ENCODE data around the gene ENO4. TPM values are rescaled to one million over a fixed set of nuclear protein-coding genes. Genes with fewer than 3 reads are reported as not detected.

Gene ENO4
- total RNA-seq, 1 experiment from 2014 or later, result not detected

DNA sequence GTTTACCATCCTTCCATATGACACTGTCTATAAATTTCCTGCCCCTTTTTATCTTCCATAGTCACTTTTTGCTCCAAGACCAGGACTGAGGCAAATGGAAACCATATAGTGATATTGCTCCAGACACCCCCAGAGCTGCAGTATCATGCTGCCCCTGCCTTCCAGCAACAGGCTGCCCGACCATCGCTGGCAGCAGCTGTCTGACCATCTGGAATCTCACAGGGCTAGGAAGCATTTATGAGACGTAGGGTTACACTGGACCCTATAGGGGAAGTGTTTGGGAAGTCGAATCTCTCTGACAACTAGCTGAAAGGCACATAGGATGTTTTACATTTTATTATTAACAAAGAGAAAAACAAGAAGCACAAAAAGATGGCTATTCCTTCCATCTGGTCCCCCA lies 19.4 kb downstream of the ENO4 start:
- H3K4me1 Mint-ChIP-seq (ENCODE audit: low read depth, unreplicated experiment), result no peaks in the 10 kb centered on the region
- no TSS peak for BruUV-seq (replicated peaks)
- no peaks in the 10 kb centered on the region for H3K4me1 ChIP-seq
- no peaks in the 10 kb centered on the region for H3K27me3 ChIP-seq (replicated peaks; ENCODE audit: control insufficient read depth, insufficient read depth, low read length)
- no peak overlapping the region for H3K4me3 ChIP-seq (ENCODE audit: low read depth, low read length)
- TF ChIP-seq, protein P1, sequence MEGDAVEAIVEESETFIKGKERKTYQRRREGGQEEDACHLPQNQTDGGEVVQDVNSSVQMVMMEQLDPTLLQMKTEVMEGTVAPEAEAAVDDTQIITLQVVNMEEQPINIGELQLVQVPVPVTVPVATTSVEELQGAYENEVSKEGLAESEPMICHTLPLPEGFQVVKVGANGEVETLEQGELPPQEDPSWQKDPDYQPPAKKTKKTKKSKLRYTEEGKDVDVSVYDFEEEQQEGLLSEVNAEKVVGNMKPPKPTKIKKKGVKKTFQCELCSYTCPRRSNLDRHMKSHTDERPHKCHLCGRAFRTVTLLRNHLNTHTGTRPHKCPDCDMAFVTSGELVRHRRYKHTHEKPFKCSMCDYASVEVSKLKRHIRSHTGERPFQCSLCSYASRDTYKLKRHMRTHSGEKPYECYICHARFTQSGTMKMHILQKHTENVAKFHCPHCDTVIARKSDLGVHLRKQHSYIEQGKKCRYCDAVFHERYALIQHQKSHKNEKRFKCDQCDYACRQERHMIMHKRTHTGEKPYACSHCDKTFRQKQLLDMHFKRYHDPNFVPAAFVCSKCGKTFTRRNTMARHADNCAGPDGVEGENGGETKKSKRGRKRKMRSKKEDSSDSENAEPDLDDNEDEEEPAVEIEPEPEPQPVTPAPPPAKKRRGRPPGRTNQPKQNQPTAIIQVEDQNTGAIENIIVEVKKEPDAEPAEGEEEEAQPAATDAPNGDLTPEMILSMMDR (IDR thresholded peaks at IDR 0.05; ENCODE audit: insufficient read depth in 1 of 2, low read depth in 1 of 2, low read length in 1 of 2, severe bottlenecking in 1 of 2, unreplicated experiment in 1 of 2), result no peak
- no peak for DNase-seq
- no peaks in the 10 kb centered on the region for H3K36me3 ChIP-seq (ENCODE audit: control insufficient read depth, insufficient read depth, low read length)
- no peaks in the 10 kb centered on the region for H3K36me3 Mint-ChIP-seq (ENCODE audit: insufficient read depth, unreplicated experiment)
- intact Hi-C loops (cut with micrococcal nuclease; ENCODE audit: unreplicated experiment), result no loop called here
- peaks cover 10% of the 10 kb centered on the region for H3K9me3 Mint-ChIP-seq (ENCODE audit: unreplicated experiment)
- H3K27me3 Mint-ChIP-seq (ENCODE audit: insufficient read depth, unreplicated experiment), result peaks cover 2% of the 10 kb centered on the region
- CTCF ChIA-PET, result no interaction called here
- no peak overlapping the region for H3K27ac Mint-ChIP-seq (ENCODE audit: unreplicated experiment)
- no peaks in the 10 kb centered on the region for H3K9me3 ChIP-seq
- POLR2A ChIA-PET, result no interaction called here
- no peak overlapping the region for H3K4me3 Mint-ChIP-seq (ENCODE audit: unreplicated experiment)

DNA sequence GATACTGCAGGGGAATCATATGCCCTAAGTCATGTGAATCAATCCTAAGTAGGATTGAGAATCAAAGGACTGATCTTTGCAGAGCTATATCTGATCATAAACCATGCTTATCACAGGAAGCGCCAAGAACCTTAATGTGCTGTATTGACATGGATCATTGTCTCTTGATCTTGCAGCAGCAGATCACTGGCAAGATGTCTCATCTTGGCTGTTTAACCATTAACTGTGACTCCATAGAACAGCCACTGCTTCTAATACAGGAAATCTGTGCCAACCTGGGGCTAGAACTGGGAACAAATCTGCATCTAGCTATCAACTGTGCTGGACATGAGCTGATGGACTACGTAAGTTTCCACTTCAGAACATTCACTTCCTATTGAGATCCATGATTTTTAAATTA lies 21.6 kb downstream of the ENO4 start:
- no peak overlapping the region for H3K27ac Mint-ChIP-seq (ENCODE audit: unreplicated experiment)
- DNase-seq, result no peak
- H3K9me3 ChIP-seq, result no peaks in the 10 kb centered on the region
- ChIA-PET CTCF (interaction anchor here (0.7 kb wide), 1 partner anchor 304 kb away, joined by 3 read pairs; no protein-coding TSS in a partner anchor), POLR2A (no interaction called here)
- TF ChIP-seq, protein P1 (IDR thresholded peaks at IDR 0.05; ENCODE audit: insufficient read depth in 1 of 2, low read depth in 1 of 2, low read length in 1 of 2, severe bottlenecking in 1 of 2, unreplicated experiment in 1 of 2), result no peak
- no peak overlapping the region for H3K4me3 Mint-ChIP-seq (ENCODE audit: unreplicated experiment)
- no TSS peak for BruUV-seq (replicated peaks)
- H3K4me3 ChIP-seq (ENCODE audit: low read depth, low read length), result no peak overlapping the region
- no peaks in the 10 kb centered on the region for H3K27me3 ChIP-seq (replicated peaks; ENCODE audit: control insufficient read depth, insufficient read depth, low read length)
- H3K27me3 Mint-ChIP-seq (ENCODE audit: insufficient read depth, unreplicated experiment), result peaks cover 2% of the 10 kb centered on the region
- intact Hi-C loops (cut with micrococcal nuclease; ENCODE audit: unreplicated experiment), result no loop called here
- H3K9me3 Mint-ChIP-seq (ENCODE audit: unreplicated experiment), result peaks cover 10% of the 10 kb centered on the region
- no peaks in the 10 kb centered on the region for H3K4me1 Mint-ChIP-seq (ENCODE audit: low read depth, unreplicated experiment)
- no peaks in the 10 kb centered on the region for H3K4me1 ChIP-seq
- H3K36me3 Mint-ChIP-seq (ENCODE audit: insufficient read depth, unreplicated experiment), result no peaks in the 10 kb centered on the region
- H3K36me3 ChIP-seq (ENCODE audit: control insufficient read depth, insufficient read depth, low read length), result no peaks in the 10 kb centered on the region

DNA sequence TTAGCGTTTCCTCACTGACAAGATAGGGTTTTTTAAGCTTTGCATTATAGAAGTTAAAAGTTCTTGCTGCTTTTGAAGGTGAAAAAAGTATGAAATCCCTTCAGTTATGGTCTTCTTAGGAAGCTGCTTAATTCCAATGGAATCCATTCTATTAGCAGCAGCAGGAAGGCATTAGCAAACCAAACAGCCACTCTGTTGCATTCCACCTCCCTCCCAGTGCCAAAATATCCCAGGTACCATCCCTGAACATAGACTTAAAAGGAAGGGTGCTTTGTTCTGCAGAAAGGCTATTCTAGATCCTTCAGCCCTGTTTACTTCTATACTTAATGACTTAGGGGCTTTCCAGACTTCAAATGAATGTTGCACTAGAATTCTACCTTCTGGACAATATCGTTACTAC lies 23.8 kb downstream of the ENO4 start:
- peaks cover 3% of the 10 kb centered on the region for H3K36me3 Mint-ChIP-seq (ENCODE audit: insufficient read depth, unreplicated experiment)
- Histone ChIP-seq H3K4me1 (no peaks in the 10 kb centered on the region), H3K36me3 (ENCODE audit: control insufficient read depth, insufficient read depth, low read length) (no peaks in the 10 kb centered on the region), H3K4me3 (ENCODE audit: low read depth, low read length) (no peak overlapping the region), H3K9me3 (no peaks in the 10 kb centered on the region), H3K27me3 (replicated peaks; ENCODE audit: control insufficient read depth, insufficient read depth, low read length) (no peaks in the 10 kb centered on the region; the same call in 1 of the 2 replicates)
- no peaks in the 10 kb centered on the region for H3K4me1 Mint-ChIP-seq (ENCODE audit: low read depth, unreplicated experiment)
- CTCF ChIA-PET, result no interaction called here
- H3K27me3 Mint-ChIP-seq (ENCODE audit: insufficient read depth, unreplicated experiment), result peaks cover 6% of the 10 kb centered on the region
- DNase-seq, result no peak
- TF ChIP-seq, protein P1 (IDR thresholded peaks at IDR 0.05; ENCODE audit: insufficient read depth in 1 of 2, low read depth in 1 of 2, low read length in 1 of 2, severe bottlenecking in 1 of 2, unreplicated experiment in 1 of 2), result no peak
- BruUV-seq (replicated peaks), result no TSS peak
- no peak overlapping the region for H3K4me3 Mint-ChIP-seq (ENCODE audit: unreplicated experiment)
- intact Hi-C loops (cut with micrococcal nuclease; ENCODE audit: unreplicated experiment), result no loop called here
- no peak overlapping the region for H3K27ac Mint-ChIP-seq (ENCODE audit: unreplicated experiment)
- peaks cover 10% of the 10 kb centered on the region for H3K9me3 Mint-ChIP-seq (ENCODE audit: unreplicated experiment)
- POLR2A ChIA-PET, result no interaction called here
